ENCODE results near the gene KRTAP1-4.
A peak's percentile ranks its signal among the peaks of the same experiment; 100 is the strongest.
"Not testable (repeated sequence)": the region's sequence is repeated elsewhere in the genome, so short reads cannot be mapped to it uniquely, and the experiment has no call there.

Gene KRTAP1-4, protein sequence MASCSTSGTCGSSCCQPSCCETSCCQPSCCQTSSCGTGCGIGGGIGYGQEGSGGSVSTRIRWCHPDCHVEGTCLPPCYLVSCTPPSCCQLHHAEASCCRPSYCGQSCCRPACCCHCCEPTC

GRCh38 chr17:41029633-41030245 lies at the start of gene KRTAP1-4:
KRTAP1-4 (minus strand) TSS chr17:41030195; CDS start chr17:41030078, 117 bp downstream.
- no peak for DNase-seq (ENCODE audit: low spot score)

GRCh38 chr17:41076788-41077187 lies 46.8 kb upstream of the KRTAP1-4 start:
- no peak for DNase-seq (ENCODE audit: low spot score)

- no peak for DNase-seq (ENCODE audit: low spot score)
Observed at GRCh38 chr17:41073676-41074075, 43.7 kb upstream of the KRTAP1-4 start.

GRCh38 chr17:41071606-41072360 lies 41.8 kb upstream of the KRTAP1-4 start:
- DNase-seq (ENCODE audit: low spot score): no peak

DNA sequence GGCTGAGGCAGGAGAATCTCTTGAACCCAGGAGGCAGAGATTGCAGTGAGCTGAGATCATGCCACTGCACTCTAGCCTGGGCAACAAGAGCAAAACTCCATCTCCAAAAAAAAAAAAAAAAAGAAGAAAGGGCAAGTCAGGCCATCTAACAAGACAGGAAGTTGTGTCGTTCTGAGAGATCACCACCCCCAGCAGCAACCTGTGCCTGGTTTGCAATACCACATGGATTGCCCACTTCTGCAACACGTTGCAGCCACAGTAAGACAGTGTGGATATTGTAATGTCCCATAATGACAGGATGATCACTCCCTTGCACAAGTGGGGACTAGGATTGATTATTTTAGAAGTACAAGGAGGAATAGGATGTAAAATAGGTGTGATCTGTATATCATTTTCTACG lies 39.0 kb upstream of the KRTAP1-4 start:
- no peak for DNase-seq (ENCODE audit: low spot score)

DNA sequence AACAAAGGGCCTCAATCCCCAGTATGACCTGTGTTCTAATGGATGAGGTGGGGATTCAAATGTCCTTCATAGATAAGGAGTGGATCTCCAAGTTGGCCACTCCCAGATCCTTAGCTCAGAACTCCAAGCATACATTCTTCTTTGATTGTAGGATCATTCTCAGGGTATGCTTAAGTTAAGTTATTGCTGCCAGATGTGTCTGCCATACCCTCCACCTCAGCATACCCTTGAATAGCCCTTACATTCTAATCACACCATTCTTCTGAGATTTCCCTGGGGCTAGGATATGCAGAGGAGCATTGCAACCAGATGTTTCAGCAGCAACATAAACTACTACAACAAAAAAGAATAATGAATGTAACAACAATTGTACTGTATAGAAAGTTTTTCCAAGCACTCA lies 37.3 kb upstream of the KRTAP1-4 start:
- DNase-seq (ENCODE audit: low spot score): no peak

GRCh38 chr17:41065829-41066624 lies 36.0 kb upstream of the KRTAP1-4 start, which contains the start of gene KRTAP2-4:
KRTAP2-4 (minus strand) TSS chr17:41065879; CDS start chr17:41065845, 34 bp downstream.
- DNase-seq (ENCODE audit: low spot score): no peak

DNA sequence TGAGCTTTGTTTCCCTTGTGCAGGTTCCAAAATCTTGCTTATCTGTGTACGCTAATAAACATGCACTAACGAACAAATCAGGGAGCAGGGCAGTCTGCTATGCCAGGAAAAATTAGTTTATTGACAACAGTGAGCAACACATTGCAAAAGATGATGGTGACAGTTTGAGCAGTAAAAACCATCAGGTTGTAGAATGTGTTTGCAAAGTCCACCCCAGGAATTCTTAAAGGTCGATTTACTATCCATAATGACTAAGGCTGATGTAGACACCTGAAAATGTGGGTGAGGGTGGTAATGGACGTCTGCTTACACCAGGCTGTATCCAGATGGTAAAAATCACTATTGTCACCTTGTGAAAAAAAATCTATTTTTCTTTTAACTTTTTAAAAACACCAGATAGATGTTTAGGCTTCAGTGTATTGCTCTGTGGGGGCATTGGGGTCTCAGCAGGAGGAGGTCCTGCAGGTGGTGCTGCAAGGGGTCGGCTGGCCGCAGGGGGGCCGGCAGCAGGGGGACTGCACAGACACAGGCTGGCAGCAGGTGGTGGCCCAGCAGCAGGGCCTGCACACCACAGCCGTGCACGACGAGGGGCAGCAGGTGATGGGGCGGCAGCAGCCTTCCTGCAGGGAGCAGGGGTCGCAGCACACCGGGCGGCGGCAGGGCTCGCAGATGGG lies 35.2 kb upstream of the KRTAP1-4 start:
- DNase-seq (ENCODE audit: low spot score): not testable (repeated sequence)

GRCh38 chr17:41064301-41064700 lies 34.3 kb upstream of the KRTAP1-4 start:
- DNase-seq (ENCODE audit: low spot score): no peak

- DNase-seq (ENCODE audit: low spot score): no peak
Observed at GRCh38 chr17:41063449-41063848, 33.5 kb upstream of the KRTAP1-4 start.

GRCh38 chr17:41061964-41062363 lies 32.0 kb upstream of the KRTAP1-4 start:
- no peak for DNase-seq (ENCODE audit: low spot score)

DNA sequence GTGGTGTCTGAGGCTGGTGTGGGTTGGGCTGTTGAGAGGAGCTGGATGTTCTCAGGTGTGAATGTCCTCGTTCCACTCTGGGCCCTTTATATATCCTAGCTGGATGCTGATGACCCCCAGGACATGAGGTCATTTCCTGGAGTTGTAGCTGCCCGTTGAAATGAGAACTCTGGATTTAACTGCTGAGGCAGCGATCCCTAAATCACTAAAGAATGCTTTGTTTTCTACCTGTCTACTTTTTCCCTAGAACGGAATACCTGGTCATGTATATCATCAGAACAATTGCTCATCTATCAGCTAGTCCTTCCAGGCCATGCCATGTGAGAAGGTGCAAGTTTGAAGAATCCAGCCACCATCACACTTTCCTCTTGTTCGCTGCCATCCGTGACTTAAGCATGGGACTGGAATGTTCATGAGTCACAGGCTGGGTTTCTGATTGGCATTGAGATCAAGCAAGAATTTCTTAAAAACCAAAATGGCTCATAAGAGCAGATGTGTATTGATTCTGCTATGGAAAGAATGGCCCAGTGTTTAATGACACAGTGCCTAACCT lies 30.1 kb upstream of the KRTAP1-4 start, which contains the start of gene KRTAP2-3:
KRTAP2-3 (minus strand) TSS at position 63 of the 553 bp plus-strand sequence. CDS start 64 bp downstream, outside the sequence.
- DNase-seq (ENCODE audit: low spot score): peak; percentile 25

GRCh38 chr17:41059276-41060051 lies 29.5 kb upstream of the KRTAP1-4 start:
- not testable (repeated sequence) for DNase-seq (ENCODE audit: low spot score)

- DNase-seq (ENCODE audit: low spot score): no peak
Observed at GRCh38 chr17:41058741-41059140, 28.7 kb upstream of the KRTAP1-4 start.

- DNase-seq (ENCODE audit: low spot score): no peak
Observed at GRCh38 chr17:41057547-41057946, 27.6 kb upstream of the KRTAP1-4 start.

- not testable (repeated sequence) for DNase-seq (ENCODE audit: low spot score)
Observed at GRCh38 chr17:41055130-41055529, 25.1 kb upstream of the KRTAP1-4 start, which contains the start of gene KRTAP2-2. KRTAP2-2 (minus strand) TSS chr17:41055230; CDS start chr17:41055211, 19 bp downstream.

DNA sequence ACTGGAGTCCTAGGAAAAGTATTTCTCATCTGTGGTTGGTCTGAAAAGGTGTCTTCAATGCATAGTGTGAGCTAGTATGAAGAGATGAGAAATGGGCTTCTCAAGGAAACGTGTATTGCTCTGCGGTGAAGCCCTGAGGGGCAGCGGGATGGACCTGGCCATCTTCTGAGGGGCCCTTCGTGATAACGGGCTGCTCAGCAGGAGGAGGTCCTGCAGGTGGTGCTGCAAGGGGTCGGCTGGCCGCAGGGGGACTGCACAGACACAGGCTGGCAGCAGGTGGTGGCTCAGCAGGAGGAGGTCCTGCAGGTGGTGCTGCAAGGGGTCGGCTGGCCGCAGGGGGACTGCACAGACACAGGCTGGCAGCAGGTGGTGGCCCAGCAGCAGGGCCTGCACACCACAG lies 24.6 kb upstream of the KRTAP1-4 start:
- not testable (repeated sequence) for DNase-seq (ENCODE audit: low spot score)

GRCh38 chr17:41054025-41054424 lies 24.0 kb upstream of the KRTAP1-4 start:
- no peak for DNase-seq (ENCODE audit: low spot score)

DNA sequence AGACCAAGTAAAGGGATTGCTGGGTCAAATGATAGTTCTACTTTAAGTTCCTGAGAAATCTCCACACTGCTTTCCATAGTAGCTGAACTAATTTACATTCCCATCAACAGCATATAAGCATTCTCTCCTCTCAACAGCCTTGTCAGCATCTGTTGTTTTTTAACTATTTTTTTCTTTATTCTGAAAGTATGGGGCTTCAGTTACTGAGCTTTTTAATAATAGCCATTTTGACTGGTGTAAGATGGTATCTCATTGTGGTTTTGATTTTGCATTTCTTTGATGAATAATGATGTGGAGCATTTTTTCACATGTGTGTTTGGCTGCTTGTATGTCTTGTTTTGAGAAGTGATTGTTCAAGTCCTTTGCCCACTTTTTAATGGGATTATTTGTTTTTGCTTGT lies 22.6 kb upstream of the KRTAP1-4 start:
- DNase-seq (ENCODE audit: low spot score): no peak

GRCh38 chr17:41049110-41049509 lies 19.1 kb upstream of the KRTAP1-4 start:
- no peak for DNase-seq (ENCODE audit: low spot score)
